SHP77 (cell line): Measurements from ENCODE around the gene XKR8.
"Not testable (repeated sequence)": the region's sequence is repeated elsewhere in the genome, so short reads cannot be mapped to it uniquely, and the experiment has no call there.

Source experiments
- DNase-seq, 2 experiments: peaks; one replicate each; lab custom pipeline; 2025; lab: John Stamatoyannopoulos, UW

XKR8 gene

DNA sequence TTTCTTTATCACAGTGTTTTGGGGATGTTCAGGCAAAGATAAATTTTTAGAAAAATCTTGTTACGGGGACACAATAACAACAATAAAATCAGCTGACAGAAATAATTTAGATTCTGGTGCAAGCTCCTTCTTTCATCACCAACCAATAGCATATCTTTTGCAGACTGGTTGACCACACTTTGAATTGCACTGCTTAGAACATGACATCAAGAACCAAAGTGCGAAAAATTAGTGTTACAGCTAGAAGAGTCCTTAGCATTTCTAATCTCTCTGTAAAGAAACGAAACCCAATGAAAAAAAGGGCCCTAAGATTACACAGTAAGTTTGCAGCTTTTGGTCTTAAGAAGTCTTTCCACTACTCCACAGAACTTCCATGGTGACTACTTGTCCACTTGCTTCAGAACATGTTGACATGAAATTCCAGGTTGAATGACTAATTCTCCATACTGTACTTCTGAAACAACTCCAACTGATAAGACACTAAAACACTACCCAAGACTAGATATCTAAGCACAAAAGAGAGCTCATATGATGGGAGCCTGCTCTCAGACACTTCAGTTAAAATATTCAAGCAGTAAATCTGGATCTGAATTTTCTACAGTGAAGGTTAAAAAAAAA, 31.3 kb downstream of the XKR8 start:
- DNase-seq = no peak

DNA sequence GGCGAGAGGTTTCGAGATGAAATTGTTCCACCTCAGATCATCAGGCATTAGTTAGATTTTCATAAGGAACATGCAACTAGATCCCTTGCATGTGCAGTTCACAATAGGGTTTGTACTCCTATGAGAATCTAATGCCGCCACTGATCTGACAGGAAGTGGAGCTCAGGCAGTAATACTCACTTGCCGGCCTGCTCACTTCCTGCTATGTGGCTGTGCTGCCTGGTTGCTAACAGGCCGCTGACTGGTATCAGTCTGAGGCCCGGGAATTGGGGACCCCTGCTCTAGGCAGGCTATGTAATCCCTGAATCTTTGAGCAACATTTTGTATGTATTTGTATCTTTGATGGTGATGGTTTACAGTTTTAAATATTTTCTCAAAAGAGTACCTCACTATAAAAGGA, 32.5 kb downstream of the XKR8 start:
- DNase-seq = no peak

DNA sequence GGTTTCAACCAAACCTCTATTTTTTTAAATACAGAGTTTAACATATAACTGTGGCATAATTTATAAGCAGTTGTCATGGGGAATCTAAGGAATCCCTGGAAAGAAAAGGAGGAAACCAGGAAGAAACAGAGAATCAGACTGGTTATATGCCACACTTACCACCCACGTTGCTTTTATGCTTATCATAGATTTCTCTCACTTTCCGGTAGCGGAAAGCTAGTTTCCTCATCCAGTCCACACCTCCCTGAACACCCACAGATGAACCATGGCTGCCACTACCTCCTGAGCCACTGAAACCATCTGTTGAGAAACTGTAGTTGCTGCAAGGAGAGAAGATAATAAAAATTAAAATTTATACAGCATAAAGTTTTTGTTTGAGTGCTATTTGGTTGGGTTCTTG, 33.5 kb downstream of the XKR8 start:
- DNase-seq = no peak

GRCh38 chr1:27994060-27994459, 34.3 kb downstream of the XKR8 start:
- no peak for DNase-seq

DNA sequence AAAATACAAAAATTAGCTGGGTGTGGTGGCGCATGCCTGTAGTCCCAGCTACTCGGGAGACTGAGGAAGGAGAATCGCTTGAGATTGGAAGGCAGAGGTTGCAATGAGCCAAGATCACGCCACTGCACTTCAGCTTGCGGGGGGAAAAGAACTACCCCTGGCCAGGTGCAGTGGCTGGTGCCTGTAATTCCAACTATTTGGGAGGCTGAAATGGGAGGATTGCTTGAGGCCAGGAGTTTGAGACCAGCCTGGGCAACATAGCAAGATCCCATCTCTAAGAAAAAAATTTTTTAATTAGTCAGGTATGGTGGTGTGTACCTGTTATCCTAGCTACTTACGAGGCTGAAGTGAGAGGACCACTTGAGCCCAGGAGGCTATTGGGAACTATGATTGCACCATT, 34.8 kb downstream of the XKR8 start:
- DNase-seq = not testable (repeated sequence)

DNA sequence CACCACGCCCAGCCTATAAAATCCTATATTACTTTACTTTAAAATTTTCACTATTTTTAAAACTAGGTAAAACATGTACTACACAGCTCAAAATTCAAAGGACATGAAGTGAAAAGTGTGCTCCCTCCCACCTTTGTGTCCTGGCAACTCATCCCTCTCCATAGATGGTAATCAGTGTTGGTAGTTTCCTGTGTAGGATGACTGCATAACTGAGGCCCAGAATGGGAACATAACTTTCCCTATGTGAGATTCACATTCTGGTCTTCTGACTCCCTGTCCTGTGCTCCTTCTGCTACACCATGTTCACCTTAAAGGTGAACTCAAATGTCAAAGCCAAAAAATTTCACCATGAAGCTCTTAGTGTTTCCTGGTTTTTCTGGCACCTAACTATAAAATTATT, 39.3 kb downstream of the XKR8 start:
- no peak for DNase-seq

GRCh38 chr1:28002600-28002999, 42.8 kb downstream of the XKR8 start:
- DNase-seq = no peak

GRCh38 chr1:28003117-28003516, 43.3 kb downstream of the XKR8 start:
- not testable (repeated sequence) for DNase-seq

GRCh38 chr1:28010969-28011368, 51.2 kb downstream of the XKR8 start:
- no peak for DNase-seq
